GM21447 (cell line): ENCODE results near the gene AGPAT1.
"Not testable (repeated sequence)": the region's sequence is repeated elsewhere in the genome, so short reads cannot be mapped to it uniquely, and the experiment has no call there.

ENCODE experiments used
- ATAC-seq: cut with Tn5 transposase; IDR thresholded peaks from one replicate; pipeline ENCODE4 v1.9.1; 2021; ENCODE audit not compliant: unreplicated experiment

The AGPAT1 gene

GRCh38 chr6:32200711-32201475 lies 25.0 kb upstream of the AGPAT1 start:
- ATAC-seq, result no peak

- ATAC-seq, result no peak
Observed at GRCh38 chr6:32198866-32199265, 23.0 kb upstream of the AGPAT1 start.

- ATAC-seq, result no peak
Observed at GRCh38 chr6:32198345-32198696, 22.4 kb upstream of the AGPAT1 start.

- no peak for ATAC-seq
Observed at GRCh38 chr6:32196682-32197616, 21.1 kb upstream of the AGPAT1 start.

- peak; percentile 65 for ATAC-seq
Observed at GRCh38 chr6:32195902-32196681, 20.2 kb upstream of the AGPAT1 start.

GRCh38 chr6:32195652-32195901 lies 19.7 kb upstream of the AGPAT1 start:
- ATAC-seq, result peak; percentile 67

GRCh38 chr6:32194825-32195651 lies 19.2 kb upstream of the AGPAT1 start:
- no peak for ATAC-seq

GRCh38 chr6:32194388-32194787 lies 18.5 kb upstream of the AGPAT1 start:
- no peak for ATAC-seq

- not testable (repeated sequence) for ATAC-seq
Observed at GRCh38 chr6:32193096-32193495, 17.2 kb upstream of the AGPAT1 start.

- ATAC-seq, result no peak
Observed at GRCh38 chr6:32192608-32193039, 16.7 kb upstream of the AGPAT1 start, which contains the start of gene GPSM3. GPSM3 (minus strand) TSS chr6:32192643; CDS start chr6:32192513, 130 bp downstream.

- no peak for ATAC-seq
Observed at GRCh38 chr6:32191696-32192607, 16.1 kb upstream of the AGPAT1 start.

GRCh38 chr6:32190911-32191677 lies 15.2 kb upstream of the AGPAT1 start:
- no peak for ATAC-seq

GRCh38 chr6:32190054-32190851 lies 14.4 kb upstream of the AGPAT1 start, which contains the start of gene PBX2:
PBX2 (minus strand) TSS chr6:32190202; CDS start chr6:32189915, 287 bp downstream.
- ATAC-seq, result peak; percentile 66

GRCh38 chr6:32189742-32190053 lies 13.8 kb upstream of the AGPAT1 start:
- no peak for ATAC-seq

- ATAC-seq, result no peak
Observed at GRCh38 chr6:32189069-32189741, 13.3 kb upstream of the AGPAT1 start.

- ATAC-seq, result no peak
Observed at GRCh38 chr6:32188381-32189068, 12.6 kb upstream of the AGPAT1 start.
